GM12878 (cell line): ENCODE measurements around the gene ALS2. TPM values are rescaled to one million over a fixed set of nuclear protein-coding genes. Genes with fewer than 3 reads are reported as not detected.

Source experiments
- ATAC-seq: fragments of 200-7000 bp; cut with Tn5 transposase; 3 replicates; pipeline ENCODE4 v1.9.1; 2020; ENCODE audit warnings: mild to moderate bottlenecking, moderate library complexity
- BruUV-seq: library from RNA; stranded (reverse); fragments of 400-500 nt; replicated peaks from 2 replicates; lab custom pipeline; 2021; lab: Mats Ljungman, UMichigan
- CTCF ChIA-PET: fragments of 300-600 bp; sonication (Branson Sonifier 250); formaldehyde crosslinking; extraction: SDS; loops from one replicate; lab custom pipeline; 2021; ENCODE audit warnings: inconsistent platforms; lab: Yijun Ruan, JAX
- POLR2A ChIA-PET: fragments of 350-600 bp; formaldehyde crosslinking; extraction: SDS; loops from one replicate; lab custom pipeline; 2021; ENCODE audit warnings: inconsistent platforms; lab: Charles Lee
- RAD21 ChIA-PET: fragments of 300-600 bp; sonication (Branson Sonifier 250); formaldehyde crosslinking; loops from one replicate; lab custom pipeline; 2023; ENCODE audit warnings: antibody characterized with exemption; ENCODE audit not compliant: unreplicated experiment; lab: Charles Lee
- SMC1A ChIA-PET: fragments of 300-600 bp; sonication (Branson Sonifier 250); formaldehyde crosslinking; loops from one replicate; lab custom pipeline; 2023; ENCODE audit not compliant: unreplicated experiment, uncharacterized antibody; lab: Charles Lee
- DNase-seq: peaks from one replicate; pipeline ENCODE4 v3.0.0-alpha.2; 2011; ENCODE audit warnings: low read depth, low spot score
- FAIRE-seq: peaks from 3 replicates; lab custom pipeline; 2011; peaks lifted over from hg19 to GRCh38; lab: Jason Lieb, UNC
- H2AFZ ChIP-seq: 2 replicates; pipeline ENCODE4 v1.6.0; 2011; ENCODE audit warnings: low read depth, low read length, control low read depth; ENCODE audit not compliant: control insufficient read depth
- H3K27ac ChIP-seq: 2 replicates; pipeline ENCODE4 v1.5.1; 2011; ENCODE audit warnings: control low read depth; ENCODE audit not compliant: control insufficient read depth, insufficient read depth
- H3K27me3 ChIP-seq, 2 experiments: replicated peaks in 1 of 2; 2 replicates each; pipeline versions ENCODE4 v1.6.0 to v1.6.1; 2011; ENCODE audit warnings: low read length in 1 of 2; ENCODE audit not compliant: control insufficient read depth in 2 of 2, insufficient read depth in 2 of 2
- H3K36me3 ChIP-seq, 2 experiments: 2 replicates each; pipeline ENCODE4 v1.5.1; 2011; ENCODE audit warnings: low read length in 1 of 2; ENCODE audit not compliant: control insufficient read depth in 2 of 2, insufficient read depth in 2 of 2
- H3K4me1 ChIP-seq: 2 replicates; pipeline ENCODE4 v1.6.1; 2011; ENCODE audit warnings: mild to moderate bottlenecking, low read length, moderate library complexity, mixed read lengths; ENCODE audit not compliant: control insufficient read depth, insufficient read depth
- H3K4me2 ChIP-seq: 2 replicates; pipeline ENCODE4 v1.6.0; 2011; ENCODE audit warnings: control low read depth; ENCODE audit not compliant: control insufficient read depth, insufficient read depth
- H3K4me3 ChIP-seq: fragments of 200-600 bp; sonication (generic); 2 replicates; pipeline ENCODE4 v1.5.1; 2016
- H3K79me2 ChIP-seq: 2 replicates; pipeline ENCODE4 v1.6.0; 2011; ENCODE audit warnings: low read length; ENCODE audit not compliant: control insufficient read depth, insufficient read depth
- H3K9ac ChIP-seq: 2 replicates; pipeline ENCODE4 v1.8.0; 2011; ENCODE audit warnings: low read length, control low read depth, mixed read lengths; ENCODE audit not compliant: control insufficient read depth, insufficient read depth
- H3K9me3 ChIP-seq: replicated peaks from 3 replicates; pipeline ENCODE4 v1.5.1; 2011; ENCODE audit warnings: mild to moderate bottlenecking, low read length; ENCODE audit not compliant: control insufficient read depth, insufficient read depth
- H4K20me1 ChIP-seq: 2 replicates; pipeline ENCODE4 v1.6.0; 2011; ENCODE audit not compliant: control insufficient read depth, insufficient read depth
- CBFB ChIP-seq: IDR thresholded peaks from 2 replicates; pipeline ENCODE4 v1.6.1; 2016; ENCODE audit warnings: antibody characterized with exemption, low read depth
- CREB1 ChIP-seq: IDR thresholded peaks from 2 replicates; pipeline ENCODE4 v1.6.1; 2012; ENCODE audit warnings: low read depth, mild to moderate bottlenecking, inconsistent platforms
- KLF5 ChIP-seq: fragments of 450-650 bp; IDR thresholded peaks from 2 replicates; pipeline ENCODE4 v1.6.1; 2014; ENCODE audit warnings: mild to moderate bottlenecking; ENCODE audit not compliant: partially characterized antibody
- PRDM15 ChIP-seq: fragments of 450-650 bp; formaldehyde crosslinking; IDR thresholded peaks from 2 replicates; pipeline ENCODE4 v1.4.0; 2020; ENCODE audit warnings: mild to moderate bottlenecking, moderate library complexity
- WGBS: methylation state at CpG from one replicate; pipeline ENCODE4 v1.1.6; 2016; ENCODE audit warnings: low lambda C conversion rate; ENCODE audit not compliant: insufficient replicate concordance, insufficient coverage; ENCODE audit errors: missing lambda C conversion rate; 5-methylcytosine and 5-hydroxymethylcytosine counted together
- in situ Hi-C: fragments of 300-500 bp; cut with MboI; formaldehyde crosslinking; loops from 9 replicates; pipeline ENCODE4 v1.14.3; 2018; ENCODE audit warnings: mixed read lengths
- intact Hi-C: fragments of 100-400 bp; cut with micrococcal nuclease; formaldehyde crosslinking; loops from one replicate; pipeline ENCODE4 v1.14.2; 2022; ENCODE audit not compliant: unreplicated experiment
- polyA plus RNA-seq, 11 experiments: library from polyadenylated mRNA; depleted of rRNA in 4 of 11; unstranded in 6 of 11; stranded (reverse) in 5 of 11; fragments of >200 nt; fragmentation: Nextera tagmentation in 4 of 11; fragmentation: Illumina TruSeq in 1 of 11; extraction: Ambion mirVana in 4 of 11; extraction: Trizol in 1 of 11; gene quantifications; 1 replicate in 1 of 11; 2 replicates in 10 of 11; pipeline versions ENCODE4 v1.2.1 to v1.2.3, GENCODE V29; 2011 to 2016; ENCODE audit warnings: inconsistent platforms in 2 of 11, missing spikeins in 2 of 11, low read depth in 1 of 11
- total RNA-seq, 4 experiments: library from RNA; depleted of rRNA in 3 of 4; stranded (reverse); fragments of >200 nt in 3 of 4; fragmentation: Illumina TruSeq in 1 of 4; extraction: Trizol in 1 of 4; gene quantifications; 2 replicates each; pipeline versions ENCODE4 v1.2.1 to v1.2.3, GENCODE V29; 2013 to 2021
- TF ChIP-seq, protein P1 (sequence below): fragments of 450-650 bp; IDR thresholded peaks from 2 replicates; pipeline ENCODE4 v1.6.1; 2016; ENCODE audit warnings: mild to moderate bottlenecking

ALS2 gene
- total and polyA plus RNA-seq, 10 of the 15 experiments (the other 5 are each of a cell fraction or from before 2014, with no cell fraction given), result 2.4 to 10.4 (median 7.7) TPM

DNA sequence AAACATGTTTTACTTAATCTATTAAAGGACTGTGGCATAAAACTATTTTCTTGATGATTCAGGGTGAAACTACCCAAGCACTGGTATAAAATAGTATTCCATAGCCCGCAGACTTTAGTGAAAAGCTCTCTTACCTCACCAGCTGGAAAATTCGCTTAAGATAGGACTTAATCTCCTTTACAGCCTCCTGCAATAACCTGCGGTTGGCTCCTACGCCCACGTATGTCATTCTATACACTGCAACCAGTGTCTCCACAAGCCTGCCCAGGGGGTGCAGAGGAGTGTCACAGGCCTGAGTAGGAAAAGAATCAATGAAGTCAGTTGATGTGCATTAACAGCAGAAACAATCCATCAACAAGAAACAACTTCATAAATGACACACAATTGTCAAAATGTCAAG, 71.0 kb downstream of the ALS2 start:
- SMC1A ChIA-PET, result interaction anchor here (0.8 to 1.5 kb wide), 4 partner anchors 9 to 49 kb away, joined by 3 to 5 read pairs (median 4); partner anchors contain the start of gene MPP4
- in situ Hi-C loops, result no loop called here

More for the DNA sequence above, 71.0 kb downstream of the ALS2 start:
- intact Hi-C loops, result no loop called here
- no TSS peak for BruUV-seq
- DNase-seq, result no peak
- Histone ChIP-seq H4K20me1 (no peaks in the 10 kb centered on the region), H3K27ac (no peak overlapping the region), H3K9ac (no peak overlapping the region), H3K4me3 (no peak overlapping the region), H3K9me3 (no peaks in the 10 kb centered on the region), H2AFZ (no peak overlapping the region), H3K4me1 (no peaks in the 10 kb centered on the region), H3K4me2 (no peak overlapping the region), H3K79me2 (no peaks in the 10 kb centered on the region), H3K36me3 (peaks cover 0 to 3% of the 10 kb centered on the region in 2 experiments; a peak in 2 of 4 replicates), H3K27me3 (no peaks in the 10 kb centered on the region)
- TF ChIP-seq CREB1 (no peak), KLF5 (no peak), PRDM15 (CRISPR knock-in tag) (no peak), CBFB (no peak)
- TF ChIP-seq, protein P1, sequence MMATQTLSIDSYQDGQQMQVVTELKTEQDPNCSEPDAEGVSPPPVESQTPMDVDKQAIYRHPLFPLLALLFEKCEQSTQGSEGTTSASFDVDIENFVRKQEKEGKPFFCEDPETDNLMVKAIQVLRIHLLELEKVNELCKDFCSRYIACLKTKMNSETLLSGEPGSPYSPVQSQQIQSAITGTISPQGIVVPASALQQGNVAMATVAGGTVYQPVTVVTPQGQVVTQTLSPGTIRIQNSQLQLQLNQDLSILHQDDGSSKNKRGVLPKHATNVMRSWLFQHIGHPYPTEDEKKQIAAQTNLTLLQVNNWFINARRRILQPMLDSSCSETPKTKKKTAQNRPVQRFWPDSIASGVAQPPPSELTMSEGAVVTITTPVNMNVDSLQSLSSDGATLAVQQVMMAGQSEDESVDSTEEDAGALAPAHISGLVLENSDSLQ, result no peak
- RAD21 ChIA-PET, result no interaction called here
- CTCF ChIA-PET, result interaction anchor here (1.5 kb wide), 1 partner anchor 31 kb away, joined by 3 read pairs; no protein-coding TSS in a partner anchor
- no peak for FAIRE-seq
- POLR2A ChIA-PET, result interaction anchor here (0.6 kb wide), 1 partner anchor 549 kb away, joined by 8 read pairs; no protein-coding TSS in a partner anchor
- WGBS, result 97% methylated on average over 5 of the region's 5 CpGs
- no peak for ATAC-seq
